ENCODE data around the gene MTRF1.

GRCh38 chr13:41286370-41286769, 23.0 kb upstream of the MTRF1 start:
- TF ChIP-seq, protein P1, sequence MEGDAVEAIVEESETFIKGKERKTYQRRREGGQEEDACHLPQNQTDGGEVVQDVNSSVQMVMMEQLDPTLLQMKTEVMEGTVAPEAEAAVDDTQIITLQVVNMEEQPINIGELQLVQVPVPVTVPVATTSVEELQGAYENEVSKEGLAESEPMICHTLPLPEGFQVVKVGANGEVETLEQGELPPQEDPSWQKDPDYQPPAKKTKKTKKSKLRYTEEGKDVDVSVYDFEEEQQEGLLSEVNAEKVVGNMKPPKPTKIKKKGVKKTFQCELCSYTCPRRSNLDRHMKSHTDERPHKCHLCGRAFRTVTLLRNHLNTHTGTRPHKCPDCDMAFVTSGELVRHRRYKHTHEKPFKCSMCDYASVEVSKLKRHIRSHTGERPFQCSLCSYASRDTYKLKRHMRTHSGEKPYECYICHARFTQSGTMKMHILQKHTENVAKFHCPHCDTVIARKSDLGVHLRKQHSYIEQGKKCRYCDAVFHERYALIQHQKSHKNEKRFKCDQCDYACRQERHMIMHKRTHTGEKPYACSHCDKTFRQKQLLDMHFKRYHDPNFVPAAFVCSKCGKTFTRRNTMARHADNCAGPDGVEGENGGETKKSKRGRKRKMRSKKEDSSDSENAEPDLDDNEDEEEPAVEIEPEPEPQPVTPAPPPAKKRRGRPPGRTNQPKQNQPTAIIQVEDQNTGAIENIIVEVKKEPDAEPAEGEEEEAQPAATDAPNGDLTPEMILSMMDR (IDR thresholded peaks at IDR 0.05 in 4 of 5, conservative IDR thresholded peaks at IDR 0.05 in 1 of 5) = no peak
- TF ChIP-seq POLR2A (IDR thresholded peaks at IDR 0.05) = no peak
